Karpas-422 (cell line): ENCODE measurements around the gene LSM3. TPM values are rescaled to one million over a fixed set of nuclear protein-coding genes. Genes with fewer than 3 reads are reported as not detected.

ENCODE experiments used
- DNase-seq: peaks from one replicate; pipeline ENCODE4 v3.0.0-alpha.2; 2015
- H2AFZ ChIP-seq: fragments of 200-600 bp; sonication (generic); 2 replicates; pipeline ENCODE4 v1.6.1; 2014; ENCODE audit warnings: antibody characterized with exemption, low read length, mixed read lengths
- H3K27ac ChIP-seq: fragments of 200-600 bp; sonication (generic); 2 replicates; pipeline ENCODE4 v1.5.1; 2014; ENCODE audit warnings: mild to moderate bottlenecking, low read length, moderate library complexity
- H3K27me3 ChIP-seq: fragments of 200-600 bp; sonication (generic); 2 replicates; pipeline ENCODE4 v1.6.1; 2014; ENCODE audit warnings: low read length, mixed read lengths
- H3K36me3 ChIP-seq: fragments of 200-600 bp; sonication (generic); 2 replicates; pipeline ENCODE4 v1.6.1; 2014; ENCODE audit warnings: low read length, mixed read lengths; ENCODE audit not compliant: insufficient read depth
- H3K4me1 ChIP-seq: fragments of 200-600 bp; sonication (generic); 2 replicates; pipeline ENCODE4 v1.6.1; 2014; ENCODE audit warnings: mild to moderate bottlenecking, low read length, mixed read lengths
- H3K4me2 ChIP-seq: fragments of 200-600 bp; sonication (generic); 2 replicates; pipeline ENCODE4 v1.6.1; 2014; ENCODE audit warnings: low read length, low read depth, mild to moderate bottlenecking; ENCODE audit not compliant: poor library complexity, severe bottlenecking
- H3K4me3 ChIP-seq: fragments of 200-600 bp; sonication (generic); 2 replicates; pipeline ENCODE4 v1.5.1; 2014; ENCODE audit warnings: mild to moderate bottlenecking, antibody characterized with exemption, low read length, mixed read lengths
- H3K79me2 ChIP-seq: fragments of 200-600 bp; sonication (generic); 2 replicates; pipeline ENCODE4 v1.6.1; 2014; ENCODE audit warnings: mild to moderate bottlenecking, low read length, mixed read lengths
- H3K9ac ChIP-seq: fragments of 200-600 bp; sonication (generic); 2 replicates; pipeline ENCODE4 v1.6.0; 2014; ENCODE audit warnings: low read length
- H3K9me2 ChIP-seq: fragments of 200-600 bp; sonication (generic), shearing (Covaris generic); replicated peaks from 2 replicates; pipeline ENCODE4 v1.6.0; 2014; ENCODE audit warnings: mild to moderate bottlenecking, low read length, moderate library complexity; ENCODE audit not compliant: insufficient read depth
- H3K9me3 ChIP-seq: fragments of 300-700, 200-600 bp; sonication (generic); 2 replicates; pipeline ENCODE4 v1.6.1; 2014; ENCODE audit warnings: low read length, mixed read lengths
- H4K20me1 ChIP-seq: fragments of 200-600 bp; sonication (generic); 2 replicates; pipeline ENCODE4 v1.6.1; 2014; ENCODE audit warnings: mild to moderate bottlenecking, antibody characterized with exemption, low read length, low read depth; ENCODE audit not compliant: insufficient read depth
- total RNA-seq: library from RNA; depleted of rRNA; stranded (reverse); fragments of >200 nt; shearing (Covaris generic); gene quantifications from 2 replicates; pipeline ENCODE4 v1.2.3, GENCODE V29; 2014; ENCODE audit warnings: low replicate concordance

Gene LSM3
- total RNA-seq, 1 experiment from 2014 or later: 14.2 TPM

GRCh38 chr3:14170531-14171159 is 8.0 kb upstream of the LSM3 start:
- H3K9me2 ChIP-seq: no peaks in the 10 kb centered on the region
- peaks cover 33% of the 10 kb centered on the region for H3K79me2 ChIP-seq
- H3K9ac ChIP-seq: no peak overlapping the region
- H4K20me1 ChIP-seq: no peaks in the 10 kb centered on the region
- no peaks in the 10 kb centered on the region for H3K9me3 ChIP-seq
- peaks cover 20% of the 10 kb centered on the region for H3K4me1 ChIP-seq
- DNase-seq: no peak
- H3K4me3 ChIP-seq: no peak overlapping the region
- no peaks in the 10 kb centered on the region for H3K27me3 ChIP-seq
- H3K36me3 ChIP-seq: peaks cover 51% of the 10 kb centered on the region; the same call in 1 of the 2 replicates
- H3K4me2 ChIP-seq: no peak overlapping the region
- no peak overlapping the region for H2AFZ ChIP-seq
- no peak overlapping the region for H3K27ac ChIP-seq

GRCh38 chr3:14172496-14172895 is 6.1 kb upstream of the LSM3 start:
- no peak overlapping the region for H2AFZ ChIP-seq
- peaks cover 38% of the 10 kb centered on the region for H3K4me1 ChIP-seq
- no peaks in the 10 kb centered on the region for H3K9me2 ChIP-seq
- H3K9me3 ChIP-seq: no peaks in the 10 kb centered on the region
- H3K36me3 ChIP-seq: peaks cover 44% of the 10 kb centered on the region; the same call in 1 of the 2 replicates
- no peak overlapping the region for H3K9ac ChIP-seq
- H4K20me1 ChIP-seq: 0 out of 2 replicates have a peak, but pooled peaks cover 2% of the 10 kb centered on the region
- no peaks in the 10 kb centered on the region for H3K27me3 ChIP-seq
- DNase-seq: no peak
- no peak overlapping the region for H3K4me3 ChIP-seq
- H3K4me2 ChIP-seq: no peak overlapping the region
- H3K79me2 ChIP-seq: peaks cover 51% of the 10 kb centered on the region
- H3K27ac ChIP-seq: no peak overlapping the region

GRCh38 chr3:14174483-14174882 is 4.1 kb upstream of the LSM3 start:
- Histone ChIP-seq H4K20me1 (0 out of 2 replicates have a peak, but pooled peaks cover 2% of the 10 kb centered on the region), H3K36me3 (peaks cover 29% of the 10 kb centered on the region; the same call in 1 of the 2 replicates), H3K27ac (peak overlapping the region; percentile 75; the same call in 1 of the 2 replicates), H3K9me2 (no peaks in the 10 kb centered on the region), H3K9me3 (no peaks in the 10 kb centered on the region), H3K4me2 (peak overlapping the region; percentile 82), H3K9ac (no peak overlapping the region), H3K27me3 (no peaks in the 10 kb centered on the region), H2AFZ (no peak overlapping the region), H3K4me3 (no peak overlapping the region), H3K79me2 (peaks cover 69% of the 10 kb centered on the region), H3K4me1 (peaks cover 43% of the 10 kb centered on the region)
- DNase-seq: no peak

- Histone ChIP-seq H3K79me2 (peaks cover 76% of the 10 kb centered on the region), H3K27me3 (no peaks in the 10 kb centered on the region), H3K9ac (peak overlapping the region; percentile 52), H2AFZ (no peak overlapping the region), H3K9me3 (no peaks in the 10 kb centered on the region), H3K4me2 (peak overlapping the region; percentile 82), H3K4me1 (peaks cover 51% of the 10 kb centered on the region), H3K27ac (peak overlapping the region; percentile 75), H3K36me3 (peaks cover 22% of the 10 kb centered on the region; the same call in 1 of the 2 replicates), H3K4me3 (peak overlapping the region; percentile 56), H4K20me1 (0 out of 2 replicates have a peak, but pooled peaks cover 2% of the 10 kb centered on the region), H3K9me2 (no peaks in the 10 kb centered on the region)
- DNase-seq: peak; percentile 71
These were observed 3.1 kb upstream of the LSM3 start for GRCh38 chr3:14175383-14176037.

- no peaks in the 10 kb centered on the region for H3K9me3 ChIP-seq
These were observed 904 bp upstream of the LSM3 start for GRCh38 chr3:14177580-14178246.

GRCh38 chr3:14179114-14179465 is 473 bp downstream of the LSM3 start:
- peak overlapping the region; percentile 96 for H3K4me3 ChIP-seq
- H3K9ac ChIP-seq: peak overlapping the region; percentile 84
- no peaks in the 10 kb centered on the region for H3K9me2 ChIP-seq
- H3K4me1 ChIP-seq: peaks cover 72% of the 10 kb centered on the region
- peaks cover 97% of the 10 kb centered on the region for H3K79me2 ChIP-seq
- H3K36me3 ChIP-seq: peaks cover 30% of the 10 kb centered on the region
- H2AFZ ChIP-seq: peak overlapping the region; percentile 62
- DNase-seq: no peak
- 0 out of 2 replicates have a peak overlapping the region, but pooled peaks have one; percentile 24 for H3K27ac ChIP-seq
- peaks cover 2% of the 10 kb centered on the region; the same call in 1 of the 2 replicates for H4K20me1 ChIP-seq
- no peaks in the 10 kb centered on the region for H3K9me3 ChIP-seq
- no peaks in the 10 kb centered on the region for H3K27me3 ChIP-seq
- H3K4me2 ChIP-seq: peak overlapping the region; percentile 97

More at GRCh38 chr3:14177580-14178246, 904 bp upstream of the LSM3 start:
- Histone ChIP-seq H3K27ac (peak overlapping the region; percentile 42), H4K20me1 (peaks cover 2% of the 10 kb centered on the region; the same call in 1 of the 2 replicates), H3K79me2 (peaks cover 94% of the 10 kb centered on the region), H2AFZ (peak overlapping the region; percentile 80; the same call in 1 of the 2 replicates), H3K27me3 (no peaks in the 10 kb centered on the region), H3K36me3 (peaks cover 20% of the 10 kb centered on the region), H3K4me1 (peaks cover 64% of the 10 kb centered on the region), H3K4me2 (peak overlapping the region; percentile 82), H3K9ac (peak overlapping the region; percentile 95), H3K4me3 (peak overlapping the region; percentile 96), H3K9me2 (no peaks in the 10 kb centered on the region)
- peak; percentile 58 for DNase-seq

- H2AFZ ChIP-seq: no peak overlapping the region
- DNase-seq: no peak
- no peaks in the 10 kb centered on the region for H3K9me2 ChIP-seq
- H4K20me1 ChIP-seq: peaks cover 2% of the 10 kb centered on the region; the same call in 1 of the 2 replicates
- H3K27ac ChIP-seq: no peak overlapping the region
- peak overlapping the region; percentile 96 for H3K4me3 ChIP-seq
- peaks cover 65% of the 10 kb centered on the region for H3K4me1 ChIP-seq
- H3K36me3 ChIP-seq: peaks cover 31% of the 10 kb centered on the region
- peak overlapping the region; percentile 97 for H3K4me2 ChIP-seq
- no peaks in the 10 kb centered on the region for H3K9me3 ChIP-seq
- H3K27me3 ChIP-seq: no peaks in the 10 kb centered on the region
- peaks cover 91% of the 10 kb centered on the region for H3K79me2 ChIP-seq
- peak overlapping the region; percentile 84 for H3K9ac ChIP-seq
These were observed 1.2 kb downstream of the LSM3 start for GRCh38 chr3:14179795-14180194.

- peaks cover 41% of the 10 kb centered on the region for H3K36me3 ChIP-seq
- H3K9me3 ChIP-seq: no peaks in the 10 kb centered on the region
- H2AFZ ChIP-seq: no peak overlapping the region
- no peak overlapping the region for H3K4me3 ChIP-seq
- H4K20me1 ChIP-seq: no peaks in the 10 kb centered on the region; the same call in 1 of the 2 replicates
- H3K9ac ChIP-seq: no peak overlapping the region
- H3K4me1 ChIP-seq: peaks cover 50% of the 10 kb centered on the region
- H3K9me2 ChIP-seq: no peaks in the 10 kb centered on the region
- no peak for DNase-seq
- no peaks in the 10 kb centered on the region for H3K27me3 ChIP-seq
- peaks cover 89% of the 10 kb centered on the region for H3K79me2 ChIP-seq
- H3K4me2 ChIP-seq: no peak overlapping the region
- H3K27ac ChIP-seq: no peak overlapping the region
These were observed 2.6 kb downstream of the LSM3 start for GRCh38 chr3:14181253-14181652.
